ENCODE data around the gene NAV2. TPM values are rescaled to one million over a fixed set of nuclear protein-coding genes. Genes with fewer than 3 reads are reported as not detected.

NAV2 gene
- total and polyA plus RNA-seq, 12 donors: 6.9 to 34.7 (median 20.2) TPM

- intact Hi-C loops (cut with DNase I): no loop called here
- TF ChIP-seq CTCF (IDR thresholded peaks at IDR 0.05): no peak
- ATAC-seq: no peak
Observed at GRCh38 chr11:19768197-19768596, 55.6 kb downstream of the NAV2 start.

GRCh38 chr11:19768815-19769214, 56.2 kb downstream of the NAV2 start:
- H3K4me1 ChIP-seq: peaks cover 6 to 63% (median 28%) of the 10 kb centered on the region in 9 donors
- intact Hi-C loops (cut with DNase I): no loop called here
- peak in 3 of 8 donors; percentile 9 to 71 (median 58) for ATAC-seq
- DNase-seq: no peak
- H3K27ac ChIP-seq: peak overlapping the region in 1 of 10 donors; percentile 11
- TF ChIP-seq CTCF (IDR thresholded peaks at IDR 0.05): no peak
- no peaks in the 10 kb centered on the region for H3K9me3 ChIP-seq
- no peaks in the 10 kb centered on the region for H3K27me3 ChIP-seq
- H3K4me3 ChIP-seq: no peak overlapping the region
- no peaks in the 10 kb centered on the region for H3K36me3 ChIP-seq

More at GRCh38 chr11:19768197-19768596, 55.6 kb downstream of the NAV2 start:
- Histone ChIP-seq H3K36me3 (no peaks in the 10 kb centered on the region), H3K27me3 (no peaks in the 10 kb centered on the region), H3K4me1 (peaks cover 6 to 69% (median 30%) of the 10 kb centered on the region in 9 donors), H3K27ac (peak overlapping the region in 1 of 10 donors; percentile 11), H3K9me3 (no peaks in the 10 kb centered on the region), H3K4me3 (no peak overlapping the region)
- no peak for DNase-seq
- 53 to 71% methylated on average over 6 of the region's 6 CpGs for whole genome bisulfite sequencing, 2 donors

- Histone ChIP-seq H3K4me3 (no peak overlapping the region), H3K36me3 (no peaks in the 10 kb centered on the region), H3K4me1 (peaks cover 6 to 59% (median 30%) of the 10 kb centered on the region in 9 donors), H3K9me3 (no peaks in the 10 kb centered on the region), H3K27me3 (no peaks in the 10 kb centered on the region), H3K27ac (no peak overlapping the region)
- 72 to 80% methylated on average over 1 of the region's 1 CpG for WGBS, 2 donors
- DNase-seq (no peak), ATAC-seq (no peak)
- intact Hi-C loops (cut with DNase I): no loop called here
- no peak for TF ChIP-seq CTCF (IDR thresholded peaks at IDR 0.05)
Observed at GRCh38 chr11:19769820-19770219, 57.2 kb downstream of the NAV2 start.

- no peaks in the 10 kb centered on the region for H3K9me3 ChIP-seq
- intact Hi-C loops (cut with DNase I): no loop called here
- DNase-seq: no peak
Observed at GRCh38 chr11:19770277-19770676, 57.6 kb downstream of the NAV2 start.

More at GRCh38 chr11:19770277-19770676, 57.6 kb downstream of the NAV2 start:
- peaks cover 6 to 61% (median 30%) of the 10 kb centered on the region in 9 donors for H3K4me1 ChIP-seq
- H3K27ac ChIP-seq: no peak overlapping the region
- no peak for TF ChIP-seq CTCF (IDR thresholded peaks at IDR 0.05)
- no peaks in the 10 kb centered on the region for H3K36me3 ChIP-seq
- H3K4me3 ChIP-seq: no peak overlapping the region
- peaks cover 0 to 1% (median 0%) of the 10 kb centered on the region in 7 donors for H3K27me3 ChIP-seq
- 41 to 45% methylated on average over 2 of the region's 2 CpGs for WGBS, 2 donors
- no peak for ATAC-seq

All from heart right ventricle (tissue), 16 donors.